Gastroesophageal sphincter (tissue), 3 donors: ENCODE measurements around the gene HS6ST3.

Experiments used
- EP300 ChIP-seq: sonication (generic); formaldehyde crosslinking; IDR thresholded peaks from one replicate; pipeline ENCODE4 v1.6.1; 2017; ENCODE audit warnings: antibody characterized with exemption, mild to moderate bottlenecking
- TF ChIP-seq, protein P1 (sequence below), 4 experiments: fragments of 200-600 bp in 2 of 4; fragments of 450-650 bp in 2 of 4; sonication (generic) in 1 of 4; IDR thresholded peaks; one replicate each; pipeline ENCODE4 v1.5.1; 2017 to 2019; ENCODE audit warnings: antibody characterized with exemption in 4 of 4, mild to moderate bottlenecking in 2 of 4, moderate library complexity in 2 of 4

DNA sequence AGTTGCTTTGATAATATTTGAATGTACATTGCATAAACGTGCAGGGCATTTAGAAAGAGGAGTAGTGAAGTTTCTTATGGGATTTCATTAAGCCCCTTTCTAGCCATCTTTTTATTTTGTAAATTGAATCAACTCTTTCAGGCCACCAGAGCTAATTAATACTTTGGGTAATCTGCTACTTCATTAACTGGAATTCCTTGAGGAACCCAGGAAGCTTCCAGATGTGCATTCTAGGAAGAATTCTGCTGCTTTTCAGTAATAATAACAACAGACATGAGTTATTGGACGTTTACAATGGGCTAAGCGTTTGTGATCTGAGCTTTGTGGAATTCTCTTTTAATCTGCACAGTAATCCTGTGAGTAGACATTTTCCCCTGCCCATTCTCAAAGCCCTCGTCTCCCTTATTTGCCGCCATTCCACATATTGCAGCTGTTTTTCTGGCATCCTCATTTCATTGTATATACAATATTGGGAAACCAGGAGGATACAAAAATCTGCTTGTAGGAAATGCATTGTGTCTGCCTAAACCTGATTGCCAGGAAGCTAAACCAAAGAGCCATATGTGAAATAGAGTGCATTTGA, 103.9 kb downstream of the HS6ST3 start:
- TF ChIP-seq, protein P1, sequence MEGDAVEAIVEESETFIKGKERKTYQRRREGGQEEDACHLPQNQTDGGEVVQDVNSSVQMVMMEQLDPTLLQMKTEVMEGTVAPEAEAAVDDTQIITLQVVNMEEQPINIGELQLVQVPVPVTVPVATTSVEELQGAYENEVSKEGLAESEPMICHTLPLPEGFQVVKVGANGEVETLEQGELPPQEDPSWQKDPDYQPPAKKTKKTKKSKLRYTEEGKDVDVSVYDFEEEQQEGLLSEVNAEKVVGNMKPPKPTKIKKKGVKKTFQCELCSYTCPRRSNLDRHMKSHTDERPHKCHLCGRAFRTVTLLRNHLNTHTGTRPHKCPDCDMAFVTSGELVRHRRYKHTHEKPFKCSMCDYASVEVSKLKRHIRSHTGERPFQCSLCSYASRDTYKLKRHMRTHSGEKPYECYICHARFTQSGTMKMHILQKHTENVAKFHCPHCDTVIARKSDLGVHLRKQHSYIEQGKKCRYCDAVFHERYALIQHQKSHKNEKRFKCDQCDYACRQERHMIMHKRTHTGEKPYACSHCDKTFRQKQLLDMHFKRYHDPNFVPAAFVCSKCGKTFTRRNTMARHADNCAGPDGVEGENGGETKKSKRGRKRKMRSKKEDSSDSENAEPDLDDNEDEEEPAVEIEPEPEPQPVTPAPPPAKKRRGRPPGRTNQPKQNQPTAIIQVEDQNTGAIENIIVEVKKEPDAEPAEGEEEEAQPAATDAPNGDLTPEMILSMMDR (IDR thresholded peaks at IDR 0.05): no peak
- no peak for TF ChIP-seq EP300
